K562 treated with DMSO at 1 percent for 12 hours (cell line): Measurements from ENCODE around the gene SEC23B. TPM values are rescaled to one million over a fixed set of nuclear protein-coding genes. Genes with fewer than 3 reads are reported as not detected.

Experiments used
- total RNA-seq: library from RNA; unstranded; fragments of 300-600 nt; gene quantifications from 2 replicates; pipeline ENCODE4 v1.2.3, GENCODE V29; 2022; ENCODE audit not compliant: insufficient read depth

The SEC23B gene
- 28.8 and 51.6 TPM in 2 replicates for total RNA-seq

GRCh38 chr20:18507218-18508191 is at the start of gene SEC23B:
Gene SEC23B, plus strand, starts transcription at chr20:18507940. Its CDS starts 2,896 bp downstream, at chr20:18510836.

GRCh38 chr20:18466894-18467730 is 40.6 kb upstream of the SEC23B start, which contains the start of the genes DZANK1 and POLR3F:
Gene DZANK1, minus strand, starts transcription at chr20:18467030. Its CDS starts 1,672 bp downstream, at chr20:18465358.
Gene POLR3F, plus strand, starts transcription at chr20:18467390. Its CDS starts 117 bp downstream, at chr20:18467507.

DNA sequence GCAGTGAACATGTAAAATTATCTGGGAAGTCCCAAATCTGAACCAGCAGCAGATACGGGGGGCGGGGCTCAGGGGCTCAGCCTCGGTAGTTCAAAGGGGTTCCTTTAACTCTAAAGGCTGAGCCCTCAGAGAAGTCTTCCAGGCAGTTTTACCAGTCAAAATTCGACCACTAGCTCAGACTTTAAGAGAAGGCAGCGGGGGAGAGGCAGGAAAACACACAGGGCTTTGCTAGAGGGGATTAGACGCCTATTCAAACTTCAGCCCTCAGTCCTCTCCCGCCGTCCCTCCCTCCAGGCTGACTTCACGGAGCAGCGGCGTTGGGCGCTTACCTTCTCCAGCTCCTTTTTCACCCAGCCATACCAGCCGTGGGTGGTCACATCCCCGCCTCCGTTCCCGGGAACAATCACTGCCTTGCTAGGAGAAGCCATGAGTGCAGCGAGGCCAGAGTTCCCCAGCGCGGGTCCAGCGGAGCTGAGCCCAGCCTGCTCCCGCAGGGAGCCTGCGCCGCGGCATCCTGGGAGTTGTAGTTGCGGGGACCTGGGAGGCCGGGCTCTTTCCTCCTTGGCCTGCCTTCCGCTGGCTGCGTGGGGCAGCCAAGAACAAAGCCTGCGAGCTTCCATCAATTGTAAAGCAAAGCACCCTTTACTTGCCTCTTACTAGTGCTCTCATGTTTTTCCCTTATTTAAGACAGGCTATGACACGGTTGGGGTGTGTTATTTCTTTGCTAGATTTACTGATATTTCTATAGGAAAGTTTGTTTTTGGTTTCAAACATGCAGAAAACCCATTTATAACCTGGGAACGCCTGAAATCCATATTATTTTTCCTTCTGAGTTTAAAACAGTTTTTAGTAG is 10.8 kb upstream of the SEC23B start, which contains the start of gene RBBP9:
Gene RBBP9 (minus strand): TSS at position 486 of the 853 bp plus-strand sequence. CDS start 58 bp downstream, at position 428.

GRCh38 chr20:18566892-18567738 is 59.4 kb downstream of the SEC23B start, which contains the start of gene SMIM26:
Gene SMIM26, plus strand, starts transcription at chr20:18567432. Its CDS starts 47 bp downstream, at chr20:18567479.

GRCh38 chr20:18587665-18588573 is 80.2 kb downstream of the SEC23B start, which contains the start of gene DTD1:
Gene DTD1, plus strand, starts transcription at chr20:18588054. Its CDS starts 19 bp downstream, at chr20:18588073.

Other genes with a start within 250 kb of the SEC23B start
- 6.1 and 6.5 TPM in 2 replicates for gene ZNF133, start 219.4 kb upstream of the SEC23B start, total RNA-seq
- 0.49 TPM in 1 of 2 replicates, not detected in the other for gene DZANK1, start 40.9 kb upstream of the SEC23B start, total RNA-seq
- 3.4 and 8.4 TPM in 2 replicates for gene POLR3F, start 40.5 kb upstream of the SEC23B start, total RNA-seq
- gene RBBP9, start 10.7 kb upstream of the SEC23B start, total RNA-seq: 0.85 and 1.3 TPM in 2 replicates
- gene SMIM26, start 59.5 kb downstream of the SEC23B start, total RNA-seq: 85.8 and 121 TPM in 2 replicates
- 54.0 and 59.9 TPM in 2 replicates for gene DTD1, start 80.1 kb downstream of the SEC23B start, total RNA-seq